ENCODE measurements around the gene EGR4.

DNA sequence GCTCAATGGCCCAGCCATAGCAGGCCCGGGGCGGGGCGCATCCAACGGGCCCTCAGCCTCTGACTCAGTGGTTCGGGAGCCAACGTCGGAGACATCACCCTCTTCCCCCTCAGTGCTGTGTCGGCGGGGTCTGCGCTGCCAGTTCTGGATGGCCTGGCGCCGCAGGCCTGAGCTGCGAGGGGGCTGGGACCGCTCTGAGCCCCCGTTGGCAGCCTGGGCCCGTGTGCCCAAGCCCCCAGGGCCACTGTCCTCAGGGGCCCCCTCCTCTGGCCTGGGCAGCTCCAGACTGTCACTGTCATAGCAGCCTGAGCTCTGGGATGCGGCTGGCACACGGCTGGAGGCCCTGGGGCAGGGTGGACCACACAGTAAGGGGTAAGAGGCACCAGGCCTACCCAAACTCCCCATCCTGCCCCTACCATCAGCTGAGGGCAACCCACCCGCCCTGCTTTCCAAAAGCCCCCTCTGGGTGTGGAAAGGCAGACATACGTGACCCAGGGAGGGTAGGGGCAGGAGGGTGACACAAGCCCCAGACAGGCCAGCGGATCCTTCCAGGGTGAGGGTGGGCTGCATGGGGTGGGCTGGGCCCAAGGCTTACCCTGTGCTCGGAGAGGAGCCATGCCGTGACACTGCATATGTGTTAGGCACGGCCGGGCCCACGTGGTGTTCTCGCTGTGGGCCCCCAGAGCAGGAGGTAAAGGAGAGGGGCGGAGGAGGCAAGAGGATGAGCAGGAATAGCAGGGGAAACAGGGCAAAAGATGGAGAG is 27.9 kb downstream of the EGR4 start:
- TF ChIP-seq, protein P1, sequence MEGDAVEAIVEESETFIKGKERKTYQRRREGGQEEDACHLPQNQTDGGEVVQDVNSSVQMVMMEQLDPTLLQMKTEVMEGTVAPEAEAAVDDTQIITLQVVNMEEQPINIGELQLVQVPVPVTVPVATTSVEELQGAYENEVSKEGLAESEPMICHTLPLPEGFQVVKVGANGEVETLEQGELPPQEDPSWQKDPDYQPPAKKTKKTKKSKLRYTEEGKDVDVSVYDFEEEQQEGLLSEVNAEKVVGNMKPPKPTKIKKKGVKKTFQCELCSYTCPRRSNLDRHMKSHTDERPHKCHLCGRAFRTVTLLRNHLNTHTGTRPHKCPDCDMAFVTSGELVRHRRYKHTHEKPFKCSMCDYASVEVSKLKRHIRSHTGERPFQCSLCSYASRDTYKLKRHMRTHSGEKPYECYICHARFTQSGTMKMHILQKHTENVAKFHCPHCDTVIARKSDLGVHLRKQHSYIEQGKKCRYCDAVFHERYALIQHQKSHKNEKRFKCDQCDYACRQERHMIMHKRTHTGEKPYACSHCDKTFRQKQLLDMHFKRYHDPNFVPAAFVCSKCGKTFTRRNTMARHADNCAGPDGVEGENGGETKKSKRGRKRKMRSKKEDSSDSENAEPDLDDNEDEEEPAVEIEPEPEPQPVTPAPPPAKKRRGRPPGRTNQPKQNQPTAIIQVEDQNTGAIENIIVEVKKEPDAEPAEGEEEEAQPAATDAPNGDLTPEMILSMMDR (IDR thresholded peaks at IDR 0.05; ENCODE audit: low read depth, low read length, poor library complexity, severe bottlenecking), result no peak
- TF ChIP-seq EZH2phosphoT487 (IDR thresholded peaks at IDR 0.05; ENCODE audit: borderline replicate concordance, low read length), result no peak
